HCT116 (cell line): ENCODE measurements around the gene ASPRV1. TPM values are rescaled to one million over a fixed set of nuclear protein-coding genes. Genes with fewer than 3 reads are reported as not detected.
A peak's percentile ranks its signal among the peaks of the same experiment; 100 is the strongest.

ENCODE experiments used
- ATAC-seq: fragments of 200-7000 bp; cut with Tn5 transposase; 2 replicates; pipeline ENCODE4 v1.9.1; 2020; ENCODE audit warnings: mild to moderate bottlenecking, moderate library complexity
- BruUV-seq: library from RNA; stranded (reverse); fragments of 400-500 nt; replicated peaks from 2 replicates; lab custom pipeline; 2021; lab: Mats Ljungman, UMichigan
- CTCF ChIA-PET: fragments of 300-600 bp; sonication (Branson Sonifier 250); formaldehyde crosslinking; loops from one replicate; lab custom pipeline; 2021; ENCODE audit warnings: antibody characterized with exemption; lab: Charles Lee
- POLR2A ChIA-PET: fragments of 300-600, 350-600 bp; sonication (Branson Sonifier 250); formaldehyde crosslinking; loops from one replicate; lab custom pipeline; 2021; ENCODE audit warnings: antibody characterized with exemption; lab: Charles Lee
- RAD21 ChIA-PET, 2 experiments: fragments of 300-600 bp; sonication (Branson Sonifier 250); formaldehyde crosslinking; loops; one replicate each; lab custom pipeline; 2023; ENCODE audit warnings: low total read pairs in 2 of 2; ENCODE audit not compliant: uncharacterized antibody in 2 of 2, unreplicated experiment in 2 of 2, low non-redundant PET in 1 of 2; lab: Charles Lee
- DNase-seq: peaks from one replicate; pipeline ENCODE4 v3.0.0-alpha.2; 2010; ENCODE audit warnings: low read depth, low spot score
- H2AFZ ChIP-seq: fragments of 200-600 bp; shearing (Covaris generic), sonication (generic); 2 replicates; pipeline ENCODE4 v1.6.1; 2017; ENCODE audit warnings: low read depth, mixed run types, mixed read lengths, antibody characterized with exemption, low read length; ENCODE audit not compliant: poor library complexity, severe bottlenecking
- H3K27ac ChIP-seq: 2 replicates; pipeline ENCODE4 v1.5.1; 2012; ENCODE audit warnings: low read depth, low read length
- H3K27me3 ChIP-seq: fragments of 200-600 bp; sonication (generic); 2 replicates; pipeline ENCODE4 v1.6.1; 2016; ENCODE audit warnings: mixed run types, low read length, mixed read lengths; ENCODE audit not compliant: insufficient read depth
- H3K36me3 ChIP-seq, 2 experiments: fragments of 200-500 bp in 1 of 2; fragments of 200-600 bp in 1 of 2; sonication (Bioruptor generic) in 1 of 2; sonication (generic) in 1 of 2; 2 replicates each; pipeline versions ENCODE4 v1.5.1 to v1.6.1; 2014 to 2016; ENCODE audit warnings: low read length in 2 of 2, inconsistent platforms in 1 of 2, mixed read lengths in 1 of 2, mixed run types in 1 of 2; ENCODE audit not compliant: insufficient read depth in 2 of 2, control insufficient read depth in 1 of 2
- H3K4me1 ChIP-seq, 2 experiments: fragments of 200-600 bp in 1 of 2; sonication (generic) in 1 of 2; 2 replicates each; pipeline versions ENCODE4 v1.5.1 to v1.6.1; 2012 to 2017; ENCODE audit warnings: low read length in 2 of 2, inconsistent platforms in 1 of 2, mild to moderate bottlenecking in 1 of 2, mixed read lengths in 1 of 2, mixed run types in 1 of 2, moderate library complexity in 1 of 2; ENCODE audit not compliant: insufficient read depth in 2 of 2, control insufficient read depth in 1 of 2
- H3K4me2 ChIP-seq: fragments of 200-600 bp; sonication (generic); 2 replicates; pipeline ENCODE4 v1.6.1; 2017; ENCODE audit warnings: mixed run types, low read length, mixed read lengths
- H3K4me3 ChIP-seq, 2 experiments: fragments of 200-600 bp in 1 of 2; sonication (generic) in 1 of 2; replicated peaks in 1 of 2; 2 replicates each; pipeline ENCODE4 v1.5.1; 2011 to 2016; ENCODE audit warnings: low read length in 2 of 2, control low read depth in 1 of 2, low read depth in 1 of 2, mild to moderate bottlenecking in 1 of 2, mixed read lengths in 1 of 2, mixed run types in 1 of 2
- H3K79me2 ChIP-seq: fragments of 200-600 bp; sonication (generic); 2 replicates; pipeline ENCODE4 v1.6.1; 2017; ENCODE audit warnings: mild to moderate bottlenecking, mixed run types, low read length, moderate library complexity, mixed read lengths; ENCODE audit not compliant: insufficient read depth
- H3K9ac ChIP-seq: fragments of 200-600 bp; sonication (generic); 2 replicates; pipeline ENCODE4 v1.6.1; 2016; ENCODE audit warnings: low read length, mixed read lengths
- H3K9me2 ChIP-seq: fragments of 200-600 bp; sonication (generic), shearing (Covaris generic); 2 replicates; pipeline ENCODE4 v1.6.1; 2017; ENCODE audit warnings: mixed run types, mild to moderate bottlenecking, moderate library complexity; ENCODE audit not compliant: insufficient read depth
- H3K9me3 ChIP-seq, 2 experiments: fragments of 200-500 bp in 1 of 2; fragments of 200-600 bp in 1 of 2; sonication (Bioruptor generic) in 1 of 2; sonication (generic) in 1 of 2; 2 replicates each; pipeline ENCODE4 v1.6.1; 2014 to 2017; ENCODE audit warnings: low read length in 2 of 2, mixed read lengths in 2 of 2, inconsistent platforms in 1 of 2, low read depth in 1 of 2, mild to moderate bottlenecking in 1 of 2, mixed run types in 1 of 2, moderate library complexity in 1 of 2; ENCODE audit not compliant: control insufficient read depth in 1 of 2, insufficient read depth in 1 of 2
- H4K20me1 ChIP-seq: fragments of 200-600 bp; sonication (generic), shearing (Covaris generic); 2 replicates; pipeline ENCODE4 v1.6.1; 2017; ENCODE audit warnings: mixed run types, mild to moderate bottlenecking, moderate library complexity; ENCODE audit not compliant: insufficient read depth
- CBX3 ChIP-seq: IDR thresholded peaks from 2 replicates; pipeline ENCODE4 v1.6.1; 2012; ENCODE audit warnings: low read depth
- CEBPB ChIP-seq: IDR thresholded peaks from 2 replicates; pipeline ENCODE4 v1.6.1; 2012; ENCODE audit warnings: low read depth
- EZH2phosphoT487 ChIP-seq: fragments of 200-600 bp; IDR thresholded peaks from 2 replicates; pipeline ENCODE4 v1.6.1; 2018; ENCODE audit warnings: antibody characterized with exemption, borderline replicate concordance
- FOSL1 ChIP-seq: IDR thresholded peaks from 2 replicates; pipeline ENCODE4 v1.6.1; 2012; ENCODE audit warnings: low read depth
- JUND ChIP-seq: IDR thresholded peaks from 2 replicates; pipeline ENCODE4 v1.6.1; 2012
- POLR2A ChIP-seq: IDR thresholded peaks from 2 replicates; pipeline ENCODE4 v1.7.0; 2011; ENCODE audit warnings: borderline replicate concordance; ENCODE audit not compliant: insufficient read depth, insufficient read length; ENCODE audit errors: extremely low read depth
- SIN3A ChIP-seq: IDR thresholded peaks from 2 replicates; pipeline ENCODE4 v1.6.1; 2012; ENCODE audit warnings: low read depth
- SP1 ChIP-seq: IDR thresholded peaks from 2 replicates; pipeline ENCODE4 v1.6.1; 2012; ENCODE audit warnings: low read depth
- YY1 ChIP-seq: IDR thresholded peaks from 2 replicates; pipeline ENCODE4 v1.6.1; 2011; ENCODE audit warnings: low read length, low read depth, moderate library complexity, mild to moderate bottlenecking; ENCODE audit not compliant: insufficient replicate concordance; ENCODE audit errors: extremely low read depth
- intact Hi-C: fragments of 100-400 bp; cut with micrococcal nuclease; formaldehyde crosslinking; loops from 2 replicates; pipeline ENCODE4 v1.10.0; 2022
- total RNA-seq: library from RNA; stranded (reverse); gene quantifications from one replicate; pipeline ENCODE4 v1.2.1, GENCODE V29; 2021; ENCODE audit not compliant: unreplicated experiment
- TF ChIP-seq, protein P1 (sequence below): IDR thresholded peaks from 2 replicates; pipeline ENCODE4 v1.6.1; 2012

ASPRV1 gene
- total RNA-seq, 1 experiment from 2014 or later, result 1.1 TPM

GRCh38 chr2:69947325-69947931 lies 14.0 kb downstream of the ASPRV1 start:
- no TSS peak for BruUV-seq
- Histone ChIP-seq H3K36me3 (no peaks in the 10 kb centered on the region), H3K79me2 (no peaks in the 10 kb centered on the region)
- TF ChIP-seq EZH2phosphoT487 (no peak), SIN3A (no peak), YY1 (no peak), CEBPB (peak; percentile 41; the same call in 1 of the 2 replicates), FOSL1 (peak; percentile 81), SP1 (peak; percentile 74), CBX3 (peak; percentile 33; the same call in 1 of the 2 replicates), POLR2A (no peak), JUND (peak; percentile 82)
- TF ChIP-seq, protein P1, sequence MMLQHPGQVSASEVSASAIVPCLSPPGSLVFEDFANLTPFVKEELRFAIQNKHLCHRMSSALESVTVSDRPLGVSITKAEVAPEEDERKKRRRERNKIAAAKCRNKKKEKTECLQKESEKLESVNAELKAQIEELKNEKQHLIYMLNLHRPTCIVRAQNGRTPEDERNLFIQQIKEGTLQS, result no peak
- TF ChIP-seq, all 23 proteins: peak for 5
- RAD21 ChIA-PET, result no interaction called here
- Histone ChIP-seq H3K9ac (peak overlapping the region; percentile 33), H3K9me3 (no peaks in the 10 kb centered on the region), H2AFZ (no peak overlapping the region), H3K27ac (peak overlapping the region; percentile 15; the same call in 1 of the 2 replicates), H3K4me2 (peak overlapping the region; percentile 68), H3K27me3 (no peaks in the 10 kb centered on the region), H3K4me1 (peaks cover 19 to 32% of the 10 kb centered on the region in 2 experiments), H4K20me1 (no peaks in the 10 kb centered on the region), H3K4me3 (peak overlapping the region in 1 of 2 experiments; percentile 17; a peak in 2 of 4 replicates), H3K9me2 (no peaks in the 10 kb centered on the region)
- ATAC-seq, result peak; percentile 35
- intact Hi-C loops, result no loop called here
- POLR2A ChIA-PET, result interaction anchor here (1.1 kb wide), 1 partner anchor 33 kb away, joined by 3 read pairs; the partner anchor contains the start of gene MXD1
- DNase-seq, result no peak
- CTCF ChIA-PET, result interaction anchor here (1.3 kb wide), 1 partner anchor 223 kb away, joined by 4 read pairs; no protein-coding TSS in a partner anchor
